GM18951 (cell line): ENCODE measurements around the gene PANK4.

Experiments used
- POLR2A ChIP-seq: IDR thresholded peaks from 4 replicates; pipeline ENCODE4 v1.6.1; 2011; ENCODE audit warnings: mild to moderate bottlenecking; ENCODE audit not compliant: insufficient read length, insufficient read depth; ENCODE audit errors: extremely low read depth
- in situ Hi-C: fragments of 300-500 bp; cut with MboI; formaldehyde crosslinking; loops from one replicate; pipeline ENCODE4 v1.12.0; 2022; ENCODE audit warnings: low sequenced_read_pairs, mixed read lengths, inconsistent platforms; ENCODE audit not compliant: unreplicated experiment

Gene PANK4

DNA sequence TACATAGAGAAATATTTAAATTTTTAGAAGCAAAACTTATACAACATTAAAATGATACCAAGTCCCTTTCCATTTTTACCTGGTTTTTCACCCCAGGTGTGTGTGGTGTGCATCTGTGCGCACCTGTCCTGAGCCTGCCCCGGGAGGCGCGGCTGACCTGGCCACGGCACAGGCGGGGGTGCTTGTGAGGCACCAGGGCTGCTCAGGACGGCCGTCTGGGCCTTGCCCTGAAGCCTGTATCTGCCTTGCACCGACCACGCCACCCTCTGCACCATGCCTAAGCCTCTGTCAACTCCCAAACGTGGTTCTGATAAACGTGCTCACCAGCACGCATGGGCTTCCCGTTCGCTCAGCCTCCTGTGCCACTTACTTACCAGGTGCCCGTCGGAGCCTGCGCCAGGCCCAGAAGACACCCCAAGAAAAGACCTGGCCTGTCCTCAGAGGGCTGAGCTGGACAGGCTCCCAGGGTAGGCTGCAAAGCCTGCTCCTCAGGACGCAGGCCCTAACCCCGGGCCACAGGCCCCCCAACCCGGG is 20.9 kb downstream of the PANK4 start:
- in situ Hi-C loops = no loop called here
- no peak for TF ChIP-seq POLR2A

DNA sequence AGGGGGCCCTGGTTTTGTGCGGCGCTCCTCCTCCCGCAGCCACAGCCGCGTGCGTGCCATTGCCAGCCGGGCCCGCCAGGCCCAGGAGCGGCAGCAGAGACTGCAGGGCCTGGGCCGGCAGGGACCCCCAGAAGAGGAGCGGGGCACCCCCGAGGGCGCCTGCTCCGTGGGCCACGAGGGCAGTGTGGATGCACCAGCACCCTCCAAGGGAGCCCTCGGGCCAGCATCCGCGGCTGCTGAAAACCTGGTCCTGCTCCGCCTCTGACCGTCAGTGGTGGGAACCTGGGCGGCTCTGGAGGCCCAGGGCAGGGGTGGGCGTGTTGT is 21.5 kb downstream of the PANK4 start:
- no peak for TF ChIP-seq POLR2A
- in situ Hi-C loops = no loop called here

DNA sequence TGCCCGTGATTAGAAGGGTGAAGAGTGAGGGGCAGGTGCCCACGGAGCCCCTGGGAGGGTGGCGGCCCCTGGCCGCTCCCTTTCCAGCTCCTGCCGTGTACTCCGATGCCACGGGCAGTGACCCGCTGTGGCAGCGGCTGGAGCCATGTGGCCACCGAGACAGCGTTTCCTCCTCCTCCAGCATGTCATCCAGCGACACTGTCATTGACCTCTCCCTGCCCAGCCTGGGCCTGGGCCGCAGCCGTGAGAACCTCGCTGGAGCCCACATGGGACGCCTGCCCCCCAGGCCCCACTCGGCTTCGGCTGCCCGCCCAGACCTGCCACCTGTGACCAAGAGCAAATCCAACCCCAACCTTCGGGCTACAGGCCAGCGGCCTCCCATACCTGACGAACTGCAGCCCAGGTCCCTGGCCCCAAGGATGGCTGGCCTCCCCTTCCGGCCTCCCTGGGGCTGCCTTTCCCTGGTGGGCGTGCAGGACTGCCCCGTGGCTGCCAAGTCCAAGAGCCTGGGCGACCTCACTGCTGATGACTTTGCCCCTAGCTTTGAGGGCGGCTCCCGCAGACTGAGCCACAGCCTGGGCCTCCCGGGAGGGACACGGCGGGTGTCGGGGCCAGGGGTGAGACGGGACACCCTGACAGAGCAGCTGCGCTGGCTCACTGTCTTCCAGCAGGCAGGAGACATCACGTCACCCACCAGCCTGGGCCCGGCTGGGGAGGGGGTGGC is 22.0 kb downstream of the PANK4 start:
- in situ Hi-C loops = no loop called here
- TF ChIP-seq POLR2A = no peak

DNA sequence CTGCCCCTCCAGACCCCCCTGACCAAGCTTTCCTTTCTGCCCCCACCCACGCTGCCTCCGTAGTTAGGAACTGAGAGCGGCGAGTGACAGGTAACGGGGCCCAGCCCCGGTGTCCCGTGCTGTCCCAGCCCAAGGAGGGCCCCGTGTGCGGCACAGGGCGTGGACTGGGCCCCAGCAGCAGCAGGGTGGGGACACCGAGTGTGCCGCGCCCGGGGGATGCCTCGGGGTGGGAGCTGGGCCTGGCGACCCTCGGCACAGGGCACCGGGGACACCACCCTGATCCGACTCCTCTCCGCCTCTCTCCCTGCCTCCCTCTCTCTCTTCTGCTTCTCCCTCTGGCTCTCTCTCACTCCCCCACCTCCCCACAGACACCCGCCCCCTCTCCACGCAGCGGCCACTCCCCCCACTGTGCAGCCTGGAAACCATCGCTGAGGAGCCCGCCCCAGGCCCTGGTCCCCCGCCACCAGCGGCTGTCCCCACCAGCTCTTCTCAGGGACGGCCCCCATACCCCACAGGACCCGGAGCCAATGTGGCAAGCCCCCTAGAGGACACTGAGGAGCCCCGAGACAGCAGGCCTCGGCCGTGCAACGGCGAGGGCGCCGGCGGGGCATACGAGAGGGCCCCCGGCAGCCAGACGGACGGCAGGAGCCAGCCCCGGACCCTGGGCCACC is 22.7 kb downstream of the PANK4 start:
- in situ Hi-C loops = no loop called here
- TF ChIP-seq POLR2A = no peak

DNA sequence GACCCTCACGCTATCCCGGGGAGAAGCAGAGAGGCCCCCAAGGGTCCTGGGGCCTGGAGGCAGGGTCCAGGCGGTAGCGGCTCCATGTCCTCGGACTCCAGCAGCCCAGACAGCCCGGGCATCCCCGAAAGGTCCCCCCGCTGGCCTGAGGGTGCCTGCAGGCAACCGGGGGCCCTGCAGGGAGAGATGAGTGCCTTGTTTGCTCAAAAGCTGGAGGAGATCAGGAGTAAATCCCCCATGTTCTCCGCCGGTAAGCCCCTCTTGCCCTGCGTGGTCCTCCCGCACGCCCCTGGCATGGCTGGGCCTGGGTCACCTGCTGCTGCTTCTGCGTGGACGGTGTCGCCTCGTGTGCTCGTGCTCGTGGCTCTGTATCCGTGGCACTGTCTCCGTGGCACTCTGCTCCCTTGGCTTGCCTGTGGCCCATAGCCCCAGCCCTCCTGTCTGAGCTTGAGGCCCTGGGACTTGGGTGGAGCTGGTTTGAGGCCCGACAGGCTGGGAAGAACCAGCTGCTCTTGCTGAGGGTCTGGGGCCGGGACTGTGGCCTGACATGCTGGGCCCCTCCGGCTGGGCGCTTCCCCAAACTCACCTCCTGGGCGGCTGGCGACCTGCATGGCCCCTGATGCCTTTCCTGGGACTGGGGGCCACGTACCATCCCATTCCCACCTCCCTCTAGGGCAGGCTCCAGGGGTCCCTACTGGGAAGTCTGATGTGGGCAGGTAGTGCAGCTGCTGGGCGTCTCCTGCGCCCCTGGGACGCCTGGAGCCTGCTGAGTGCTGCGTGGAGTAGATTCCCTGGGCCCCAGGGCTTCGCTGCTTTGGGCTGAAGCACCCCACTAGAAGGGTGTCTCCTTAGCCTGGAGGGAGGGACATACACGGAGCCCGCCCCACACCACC is 23.5 kb downstream of the PANK4 start:
- in situ Hi-C loops = no loop called here
- no peak for TF ChIP-seq POLR2A

DNA sequence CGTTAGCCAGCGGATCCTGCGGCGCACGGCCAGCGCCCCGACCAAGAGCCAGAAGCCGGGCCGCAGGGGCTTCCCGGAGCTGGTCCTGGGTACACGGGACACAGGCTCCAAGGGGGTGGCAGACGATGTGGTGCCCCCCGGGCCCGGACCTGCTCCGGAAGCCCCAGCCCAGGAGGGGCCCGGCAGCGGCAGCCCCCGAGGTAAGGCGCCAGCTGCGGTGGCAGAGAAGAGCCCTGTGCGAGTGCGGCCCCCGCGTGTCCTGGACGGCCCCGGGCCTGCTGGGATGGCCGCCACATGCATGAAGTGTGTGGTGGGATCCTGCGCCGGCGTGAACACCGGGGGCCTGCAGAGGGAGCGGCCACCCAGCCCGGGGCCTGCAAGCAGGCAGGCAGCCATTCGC is 24.2 kb downstream of the PANK4 start:
- in situ Hi-C loops = no loop called here
- TF ChIP-seq POLR2A = no peak

DNA sequence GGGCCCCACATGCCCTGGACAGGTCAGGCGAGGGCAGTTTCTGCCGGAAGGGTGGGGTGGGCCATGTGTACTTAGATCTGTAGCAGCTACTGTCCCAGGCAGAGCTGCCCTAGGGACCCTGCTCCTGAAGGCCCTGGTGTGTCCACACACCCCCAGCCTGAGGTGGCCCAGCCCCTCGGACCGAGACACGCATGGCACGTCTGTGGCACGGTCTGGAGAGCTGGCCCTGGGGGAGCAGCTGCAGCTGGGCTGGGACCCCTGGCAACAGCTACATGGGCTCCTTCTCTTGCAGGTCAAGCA is 24.6 kb downstream of the PANK4 start:
- TF ChIP-seq POLR2A = no peak
- in situ Hi-C loops = no loop called here

DNA sequence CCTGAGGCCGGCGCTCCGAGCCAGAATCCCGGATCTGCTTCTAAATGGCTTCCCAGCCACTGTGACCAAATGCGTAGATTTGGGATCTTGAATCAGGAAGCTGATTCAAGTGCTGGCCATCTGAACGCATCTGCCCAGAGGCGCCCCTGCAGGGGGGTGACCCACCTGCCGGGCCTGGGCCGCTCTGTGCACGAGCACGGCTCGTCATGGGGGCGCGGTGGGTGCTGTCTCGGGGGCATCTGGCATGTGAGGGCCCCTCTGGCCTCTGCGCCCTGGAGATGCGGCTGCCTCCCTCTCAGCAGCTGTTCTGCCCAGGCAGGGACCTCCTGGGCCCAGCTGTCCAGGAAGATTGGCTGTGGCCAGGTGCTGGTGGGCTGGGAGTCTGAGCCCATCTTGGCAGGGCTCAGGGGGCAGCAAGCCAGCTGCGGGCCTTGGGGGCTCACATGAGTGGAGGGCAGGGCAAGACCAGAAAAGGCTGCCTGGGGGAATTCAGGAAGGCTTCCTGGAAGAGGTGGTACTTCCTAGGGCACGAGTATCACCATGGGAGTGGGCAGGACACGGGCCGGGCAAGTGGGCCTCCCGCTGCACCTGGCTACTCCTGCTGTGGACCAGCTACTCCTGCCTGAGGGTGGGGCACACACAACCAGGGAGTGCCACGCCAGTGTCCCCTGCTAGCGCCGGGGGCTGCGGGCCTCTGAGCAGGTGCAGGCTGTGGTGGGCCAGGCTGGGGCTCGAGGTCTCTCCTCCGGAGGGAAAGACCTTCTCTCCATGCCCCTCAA is 25.2 kb downstream of the PANK4 start:
- in situ Hi-C loops = no loop called here

DNA sequence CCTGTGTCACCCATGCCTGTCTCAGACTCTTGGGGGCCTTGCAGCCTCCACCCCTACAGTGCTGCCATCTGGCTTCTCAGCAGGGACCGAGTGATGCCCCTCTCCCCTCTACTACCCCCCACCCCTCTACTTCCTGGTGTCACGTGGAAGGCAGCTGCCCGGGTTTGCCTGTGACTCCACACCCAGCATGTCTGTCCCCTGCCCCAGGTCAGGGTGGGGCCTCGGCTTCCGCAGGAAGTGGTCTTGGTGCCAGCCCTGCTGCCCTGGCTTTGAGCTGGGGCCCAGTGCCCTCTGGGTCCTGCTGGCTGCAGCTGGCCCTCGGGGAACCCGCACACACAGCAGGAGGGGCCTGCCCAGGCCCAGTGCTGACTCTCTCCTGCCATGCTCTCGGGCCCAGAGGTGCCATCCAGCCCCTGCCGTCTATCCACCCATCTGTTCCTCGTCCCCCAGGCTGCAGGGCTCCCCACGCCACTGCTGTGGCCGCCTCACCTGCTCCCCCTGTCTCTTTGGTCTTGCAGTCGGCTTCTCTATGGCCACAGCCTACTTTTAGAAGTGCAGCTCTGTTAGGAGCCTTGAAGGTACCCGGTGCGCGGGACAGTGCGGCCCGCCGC is 26.3 kb downstream of the PANK4 start:
- in situ Hi-C loops = no loop called here
- TF ChIP-seq POLR2A = no peak

More for the DNA sequence above, 25.2 kb downstream of the PANK4 start:
- no peak for TF ChIP-seq POLR2A

DNA sequence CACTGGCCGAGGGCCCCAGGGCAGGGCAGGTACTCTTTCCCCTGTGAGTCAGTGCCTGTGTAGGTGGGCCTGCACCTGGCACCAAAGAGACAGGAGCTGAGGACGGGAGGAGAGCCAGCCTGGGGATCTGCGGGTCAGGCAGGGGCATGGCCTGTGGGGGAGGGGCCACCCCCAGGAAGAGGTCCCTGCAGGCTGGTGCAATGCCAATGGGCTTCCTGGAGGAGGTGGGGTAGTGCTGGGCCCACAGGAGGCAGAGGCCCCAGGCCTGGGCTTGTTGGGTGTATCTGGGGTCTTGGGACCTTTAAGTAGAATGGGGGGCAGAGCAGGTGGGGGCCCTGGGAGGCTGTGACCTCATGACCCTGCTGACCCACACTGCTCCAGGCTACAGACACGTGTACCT is 27.1 kb downstream of the PANK4 start:
- no peak for TF ChIP-seq POLR2A
- in situ Hi-C loops = no loop called here

DNA sequence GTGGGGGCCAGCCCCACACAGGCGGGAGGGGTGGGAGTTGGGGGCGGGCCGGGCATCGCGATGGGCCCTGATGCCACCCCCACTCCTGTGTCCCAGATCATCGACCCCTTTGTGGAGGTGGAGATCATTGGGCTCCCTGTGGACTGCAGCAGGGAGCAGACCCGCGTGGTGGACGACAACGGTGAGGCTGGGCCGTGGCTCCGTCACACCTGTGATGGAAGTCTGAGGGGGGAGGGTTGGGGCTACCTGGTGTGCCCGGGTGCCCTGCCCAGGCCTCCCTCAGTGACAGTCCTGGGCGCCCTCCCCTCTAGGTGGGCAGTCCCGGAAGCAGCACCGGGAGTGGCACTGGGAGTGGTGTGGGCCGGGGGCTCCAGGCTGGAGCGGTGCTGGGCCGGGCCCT is 27.7 kb downstream of the PANK4 start:
- in situ Hi-C loops = no loop called here
- TF ChIP-seq POLR2A = no peak

DNA sequence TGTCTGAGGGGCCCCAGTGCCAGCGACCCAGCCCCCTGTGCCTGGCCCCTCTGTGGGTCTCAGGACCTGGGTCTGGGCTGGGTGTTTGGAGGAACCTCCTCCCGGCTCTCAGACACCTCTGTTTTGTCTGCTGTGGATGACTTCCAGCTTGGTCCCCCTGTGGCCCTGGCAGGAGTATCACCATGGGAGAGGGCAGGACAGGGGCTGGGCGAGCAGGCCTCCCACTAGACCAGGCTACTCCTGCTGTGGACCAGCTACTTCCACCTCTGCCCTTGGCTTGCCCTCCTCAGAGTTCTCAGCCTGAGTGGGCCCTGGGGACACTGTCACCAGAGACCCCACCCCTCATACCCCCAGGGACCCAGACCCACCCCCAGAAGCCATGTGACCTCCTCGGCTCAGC is 28.5 kb downstream of the PANK4 start:
- no peak for TF ChIP-seq POLR2A
- in situ Hi-C loops = no loop called here
